NCI-H1694 (cell line): Measurements from ENCODE around the gene TRUB2.

Experiments used
- DNase-seq: peaks from one replicate; lab custom pipeline; 2025; lab: John Stamatoyannopoulos, UW

Gene TRUB2

DNA sequence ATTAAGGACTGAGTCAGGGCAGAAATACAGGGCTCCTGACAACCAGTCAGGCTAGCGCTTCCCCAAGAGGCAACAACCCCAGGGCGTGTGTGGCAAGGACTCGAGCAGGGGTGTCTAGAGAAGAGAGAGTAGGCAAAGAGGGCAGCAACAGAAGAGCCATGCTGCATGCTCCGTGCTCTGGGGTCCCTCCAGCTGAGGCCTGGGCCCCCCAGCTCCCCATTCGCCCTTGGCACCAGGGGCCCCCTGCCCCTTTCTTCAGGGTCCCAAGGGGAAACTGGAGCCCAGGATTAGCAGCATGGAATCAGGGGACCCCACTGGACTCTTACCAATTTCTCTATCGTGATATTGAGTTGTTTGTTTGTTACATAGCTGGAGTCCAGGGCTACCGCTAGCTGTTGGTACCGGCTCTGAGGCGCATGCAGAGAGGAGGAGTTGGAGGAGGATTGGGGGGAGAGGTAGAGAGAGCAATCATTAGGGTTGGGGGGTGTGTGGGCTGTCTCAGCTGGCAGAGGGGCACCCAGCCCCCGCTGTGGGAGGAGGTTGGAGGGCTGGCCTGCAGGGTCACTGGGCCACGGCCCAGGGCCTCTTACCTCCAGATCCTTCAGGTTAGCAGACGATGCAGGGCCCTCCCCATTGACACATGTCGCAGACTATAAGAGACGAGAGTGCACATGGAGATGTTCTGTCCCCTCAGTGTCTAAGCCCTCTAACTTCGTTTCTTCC is 55.2 kb downstream of the TRUB2 start:
- no peak for DNase-seq

DNA sequence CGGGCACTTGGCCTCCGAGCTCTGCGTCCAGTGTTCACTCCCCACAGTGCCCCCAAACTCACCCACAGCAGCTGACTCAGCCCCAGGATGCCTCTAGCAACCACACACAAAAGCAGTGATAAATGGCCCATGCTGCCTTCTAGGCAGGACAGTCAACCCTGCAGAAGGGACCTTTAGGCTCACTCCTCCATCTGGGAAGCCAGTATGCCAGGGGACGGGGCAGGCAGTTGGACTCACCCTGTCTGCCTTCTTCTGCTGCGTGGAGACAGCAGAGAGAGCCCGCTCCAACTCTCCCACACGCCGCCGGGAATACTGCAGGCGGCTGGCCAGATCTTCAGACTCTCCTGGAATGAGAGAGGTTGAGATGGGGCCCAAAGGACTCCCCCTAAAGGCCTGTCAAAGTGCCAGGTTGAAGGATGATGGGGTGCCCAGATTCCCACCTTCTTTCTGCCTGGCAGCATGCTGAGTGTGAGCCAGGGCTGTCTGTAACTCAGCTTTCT is 56.8 kb downstream of the TRUB2 start:
- DNase-seq = no peak

DNA sequence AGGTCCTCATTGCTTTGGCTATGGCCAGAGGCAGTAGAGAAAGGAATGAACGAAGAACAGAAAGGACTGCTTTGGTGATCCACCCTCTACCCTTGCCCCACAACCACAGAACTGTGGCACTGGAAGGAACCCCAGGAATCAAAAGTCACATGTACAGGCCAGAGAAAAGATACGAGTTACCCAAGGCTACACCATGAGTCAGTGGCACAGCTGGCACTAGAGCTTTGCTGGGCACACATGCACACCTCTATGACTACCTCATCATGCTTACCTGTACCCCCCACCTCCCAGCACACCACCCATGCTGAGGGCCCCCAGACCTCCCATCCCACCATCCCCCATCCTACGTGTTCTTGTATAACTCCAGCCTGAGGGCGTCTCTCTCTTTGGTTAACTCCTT is 59.6 kb downstream of the TRUB2 start:
- DNase-seq = no peak

DNA sequence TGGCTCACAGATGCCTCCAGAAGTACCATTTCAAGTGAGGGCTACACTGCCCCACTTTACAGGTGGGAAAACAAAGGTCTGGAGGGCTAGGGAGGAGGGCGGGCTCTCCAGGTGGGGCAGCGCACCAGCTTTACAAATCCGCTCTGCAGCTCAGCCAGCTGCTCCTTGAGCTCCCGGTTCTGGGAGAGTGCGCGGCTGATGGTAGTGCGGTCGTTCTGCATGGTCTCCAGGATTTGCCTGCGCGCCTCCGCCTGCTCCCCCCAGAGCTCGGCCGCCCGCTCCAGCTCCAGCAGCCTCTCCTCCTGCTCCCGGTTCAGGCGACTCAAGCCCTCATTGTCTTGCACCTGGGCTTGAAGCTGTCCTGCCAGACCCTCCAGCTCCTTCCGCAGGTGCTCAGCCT is 61.9 kb downstream of the TRUB2 start:
- no peak for DNase-seq

DNA sequence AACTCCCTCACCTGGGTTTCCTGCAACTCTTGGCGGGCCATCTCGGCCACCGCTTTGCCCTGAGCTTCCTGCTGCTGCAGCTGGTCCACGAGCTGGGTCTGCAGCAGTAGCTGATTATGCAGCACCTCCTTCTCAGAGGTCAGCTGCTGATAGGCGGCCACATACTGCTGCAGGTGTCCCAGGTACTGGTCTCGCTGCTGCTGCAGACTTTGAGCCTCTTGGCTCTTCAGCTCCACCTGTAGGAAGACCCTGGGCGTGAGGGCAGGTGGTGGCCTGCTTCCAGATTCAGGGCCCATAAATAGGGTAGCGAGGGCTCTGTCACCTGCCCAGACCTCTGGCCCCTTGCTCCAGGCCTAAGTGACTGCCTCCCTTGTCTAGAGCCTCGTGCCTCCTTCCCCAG is 63.1 kb downstream of the TRUB2 start:
- DNase-seq = no peak

DNA sequence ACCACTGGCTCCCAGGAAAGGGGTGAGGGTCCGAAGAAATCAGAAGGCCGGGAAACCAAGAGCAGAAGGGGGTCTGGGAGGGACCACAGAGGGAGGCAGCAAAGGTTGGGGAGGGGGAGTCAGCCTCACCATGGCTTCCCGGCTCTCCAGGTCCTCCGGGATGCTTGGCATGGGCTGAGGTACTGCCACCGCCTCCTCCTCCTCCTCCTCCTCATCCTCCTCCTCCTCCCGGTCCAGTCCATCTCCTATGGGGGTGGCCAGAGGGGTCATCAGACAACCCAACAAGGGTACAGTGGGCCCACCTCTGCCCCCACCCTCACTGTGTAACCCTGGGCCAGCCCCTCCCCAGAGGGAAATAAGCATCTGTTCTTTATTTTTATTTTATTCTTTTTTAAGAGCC is 63.9 kb downstream of the TRUB2 start:
- DNase-seq = no peak

DNA sequence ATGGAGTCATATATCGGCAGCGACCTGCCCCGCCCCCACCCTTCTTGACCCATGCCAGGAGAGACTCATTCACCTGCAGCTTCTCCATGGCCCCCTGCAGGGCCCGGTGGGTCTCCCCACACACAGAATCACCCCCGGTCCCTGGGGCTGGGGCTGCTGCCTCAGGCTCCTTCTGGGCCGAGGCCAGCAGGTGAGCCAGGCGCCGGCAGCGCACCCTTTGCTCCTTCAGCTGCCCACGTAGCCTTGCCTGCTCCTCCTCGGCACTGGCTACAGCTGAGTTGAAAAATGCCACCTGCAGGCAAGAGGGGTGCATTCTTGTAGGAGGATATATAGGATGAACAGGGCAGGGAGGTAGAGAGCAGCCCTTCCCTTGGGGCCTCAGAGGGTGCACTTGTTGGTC is 64.3 kb downstream of the TRUB2 start:
- DNase-seq = no peak

DNA sequence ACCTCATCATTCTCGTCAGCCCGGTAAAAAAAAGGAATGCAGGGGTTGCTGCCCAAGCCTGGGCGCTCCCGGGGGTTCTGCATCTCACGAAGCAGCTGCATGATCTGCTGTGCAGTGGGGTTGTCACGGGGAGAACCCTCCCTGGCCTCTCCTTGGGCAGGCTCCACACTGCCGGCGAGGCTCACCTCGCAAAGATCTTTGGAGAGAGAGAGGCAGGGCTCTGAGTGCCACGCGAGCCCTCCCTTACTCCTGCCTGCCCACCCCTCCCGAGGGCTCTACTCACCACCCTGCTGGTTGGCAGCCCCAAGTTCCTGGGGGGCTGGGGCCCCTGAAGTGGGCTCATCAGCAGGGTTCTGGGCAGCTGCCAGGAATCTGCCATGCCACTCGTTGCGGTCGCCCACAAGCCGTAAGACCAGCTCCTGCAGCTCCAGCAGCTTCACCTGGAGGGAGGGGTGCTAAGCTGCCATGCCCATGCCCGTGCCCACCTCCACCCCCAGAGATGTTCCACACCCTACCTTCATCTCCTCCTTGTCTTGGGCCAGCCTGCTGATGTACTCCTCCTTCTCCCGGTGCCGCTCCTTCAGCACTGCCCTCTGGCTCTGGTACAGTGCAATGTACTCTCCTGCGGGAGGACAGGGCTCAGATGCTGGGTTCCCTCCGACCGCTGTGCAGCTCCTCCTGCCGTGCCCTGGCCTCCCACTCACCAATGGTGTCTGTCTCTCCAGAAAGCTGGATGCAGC is 65.0 kb downstream of the TRUB2 start:
- no peak for DNase-seq
